ENCODE results near the gene HTR3B.

Gene HTR3B

DNA sequence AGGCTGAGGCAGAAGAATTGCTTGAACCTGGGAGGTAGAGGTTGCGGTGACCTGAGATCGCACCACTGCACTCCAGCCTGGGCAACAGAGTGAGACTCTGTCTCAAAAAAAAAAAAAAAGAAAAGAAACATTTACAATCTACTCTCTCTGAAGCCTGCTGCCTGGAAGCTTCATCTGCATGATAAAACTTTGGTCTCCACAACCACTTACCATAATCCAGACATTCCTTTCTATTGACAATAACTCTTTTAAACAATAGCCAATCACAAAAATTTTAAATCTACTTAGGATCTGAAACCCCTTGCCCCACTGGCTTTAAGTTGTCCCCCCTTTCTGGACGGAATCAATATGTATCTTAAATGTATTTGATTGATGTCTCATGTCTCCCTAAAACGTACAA lies 45.3 kb downstream of the HTR3B start:
- DNase-seq, result no peak

DNA sequence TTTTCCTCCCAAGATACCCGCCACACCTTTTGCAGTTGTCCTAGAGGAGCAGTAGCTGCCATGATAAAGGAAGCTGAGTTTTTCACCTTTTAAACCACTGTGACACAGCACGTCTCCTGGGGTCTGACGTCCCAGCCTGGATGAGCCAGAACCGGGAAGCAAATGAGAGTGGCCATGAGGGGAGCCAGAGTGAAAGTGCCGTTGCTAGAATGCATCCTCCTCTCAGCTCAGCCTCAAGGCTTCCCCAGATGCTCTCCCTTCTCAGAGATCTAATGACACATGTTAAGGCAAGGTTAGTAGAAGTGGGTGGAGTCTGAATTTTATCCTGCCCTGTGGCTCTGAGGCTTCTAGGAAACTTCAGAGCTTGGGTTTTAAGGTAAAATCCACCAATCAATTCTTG lies 46.9 kb downstream of the HTR3B start:
- no peak for DNase-seq

GRCh38 chr11:113952070-113952469 lies 47.5 kb downstream of the HTR3B start:
- DNase-seq, result no peak

GRCh38 chr11:113952588-113952987 lies 48.0 kb downstream of the HTR3B start:
- DNase-seq, result no peak

GRCh38 chr11:113954235-113954634 lies 49.6 kb downstream of the HTR3B start:
- DNase-seq, result no peak

DNA sequence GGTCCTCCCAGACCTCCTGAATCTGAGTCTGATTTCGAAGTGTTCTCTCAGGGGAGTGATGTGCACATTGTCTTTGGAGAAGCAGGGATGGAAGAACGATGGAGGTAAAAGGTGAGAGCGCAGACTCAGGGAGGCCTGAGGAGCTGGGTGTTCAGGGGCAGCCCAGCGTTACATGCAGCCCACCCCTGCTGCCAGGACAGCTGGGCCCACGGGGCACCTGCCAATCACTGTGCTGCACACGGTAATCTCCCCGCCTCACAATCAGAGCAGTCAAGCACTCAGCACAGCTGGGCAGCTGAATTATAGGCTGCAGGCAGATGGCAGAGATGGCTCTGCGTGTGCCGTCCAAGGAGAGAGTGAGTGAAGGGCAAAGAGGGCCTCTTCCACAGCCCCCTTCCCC lies 52.4 kb downstream of the HTR3B start:
- no peak for DNase-seq

GRCh38 chr11:113960702-113961330 lies 56.2 kb downstream of the HTR3B start:
- no peak for DNase-seq

- no peak for DNase-seq
Observed at GRCh38 chr11:113967361-113967760, 62.8 kb downstream of the HTR3B start.

GRCh38 chr11:113971506-113972195 lies 67.1 kb downstream of the HTR3B start:
- DNase-seq, result no peak

DNA sequence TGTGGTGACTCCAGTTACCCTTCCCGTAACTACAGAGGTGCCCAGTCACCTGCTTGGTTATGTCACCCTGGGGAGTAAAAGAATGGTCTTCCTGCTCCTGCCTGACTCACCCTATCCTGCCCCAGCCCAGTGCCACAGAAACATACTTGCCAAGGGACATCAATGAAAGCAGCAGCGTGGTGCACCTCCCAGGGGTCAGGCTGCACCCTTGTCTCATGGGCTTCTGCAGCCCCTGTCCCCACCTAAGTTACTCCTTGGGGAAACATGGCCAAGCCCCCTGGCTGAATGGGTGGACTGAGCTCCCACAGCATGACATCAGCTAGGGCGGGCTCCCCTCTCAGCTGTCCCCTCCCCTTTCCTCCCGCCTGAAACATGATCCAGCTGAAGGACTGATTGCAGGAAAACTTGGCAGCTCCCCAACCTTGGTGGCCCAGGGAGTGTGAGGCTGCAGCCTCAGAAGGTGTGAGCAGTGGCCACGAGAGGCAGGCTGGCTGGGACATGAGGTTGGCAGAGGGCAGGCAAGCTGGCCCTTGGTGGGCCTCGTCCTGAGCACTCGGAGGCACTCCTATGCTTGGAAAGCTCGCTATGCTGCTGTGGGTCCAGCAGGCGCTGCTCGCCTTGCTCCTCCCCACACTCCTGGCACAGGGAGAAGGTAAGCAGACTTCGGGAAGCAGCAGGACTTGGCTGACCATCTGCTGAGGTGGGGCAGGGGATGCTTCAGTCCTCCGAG lies 70.3 kb downstream of the HTR3B start, which contains the start of gene HTR3A:
HTR3A (plus strand) TSS at position 368 of the 730 bp plus-strand sequence; CDS start at position 586, 218 bp downstream.
- DNase-seq, result no peak

DNA sequence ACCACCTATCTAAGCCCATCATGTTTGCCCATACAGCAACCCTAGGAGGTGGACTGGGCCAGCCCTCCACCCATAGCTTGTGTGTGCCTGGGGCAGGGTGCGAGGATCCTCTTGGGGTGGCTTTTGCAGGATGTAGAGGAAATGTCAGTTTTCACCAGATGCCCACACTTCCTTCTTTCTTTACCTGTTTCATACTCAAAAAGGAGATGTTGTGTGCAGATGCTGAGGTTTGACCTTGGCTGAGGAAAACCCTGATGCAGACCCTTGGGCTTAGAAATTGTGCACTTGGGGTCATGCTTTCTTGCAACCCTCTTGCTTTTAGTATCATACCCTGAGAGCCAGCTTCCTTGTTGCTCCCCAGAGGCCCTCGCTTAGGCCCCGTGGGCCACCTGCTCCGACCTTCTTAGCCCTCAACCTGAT lies 72.5 kb downstream of the HTR3B start:
- no peak for DNase-seq

DNA sequence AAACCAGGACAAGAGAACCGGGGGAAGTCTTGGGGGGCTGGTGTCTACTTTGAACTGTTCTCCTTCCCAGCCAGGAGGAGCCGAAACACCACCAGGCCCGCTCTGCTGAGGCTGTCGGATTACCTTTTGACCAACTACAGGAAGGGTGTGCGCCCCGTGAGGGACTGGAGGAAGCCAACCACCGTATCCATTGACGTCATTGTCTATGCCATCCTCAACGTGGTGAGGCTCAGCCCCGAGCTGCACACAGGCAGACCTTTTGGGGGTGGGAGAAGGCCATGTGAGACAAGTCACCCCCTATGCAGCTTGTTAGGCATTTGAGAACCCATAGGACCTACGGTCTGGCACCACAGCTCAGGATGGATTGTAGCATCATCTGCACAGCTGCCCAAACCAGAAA lies 73.1 kb downstream of the HTR3B start:
- DNase-seq, result no peak

- DNase-seq, result no peak
Observed at GRCh38 chr11:113979431-113979830, 74.8 kb downstream of the HTR3B start.

- no peak for DNase-seq
Observed at GRCh38 chr11:113980785-113981184, 76.2 kb downstream of the HTR3B start.

DNA sequence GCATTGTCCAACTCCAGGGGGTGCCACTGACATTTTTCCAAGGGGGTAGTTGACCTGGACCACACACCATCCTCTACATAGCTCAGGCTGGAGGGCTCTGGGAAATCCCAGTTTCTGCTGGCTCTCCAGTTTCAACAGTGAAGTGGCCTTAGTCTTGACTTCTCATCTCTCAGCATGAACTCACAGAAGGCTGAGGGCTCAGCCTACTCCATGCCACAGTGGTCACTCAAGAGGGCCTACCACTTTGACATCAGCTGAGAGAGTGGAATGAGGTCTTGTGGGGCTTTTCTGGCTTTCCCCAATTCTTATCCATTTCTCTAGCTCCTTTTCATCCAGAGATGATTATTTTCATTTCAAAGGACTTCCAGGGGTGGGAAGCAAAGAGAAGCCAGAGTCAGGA lies 77.7 kb downstream of the HTR3B start:
- no peak for DNase-seq

DNA sequence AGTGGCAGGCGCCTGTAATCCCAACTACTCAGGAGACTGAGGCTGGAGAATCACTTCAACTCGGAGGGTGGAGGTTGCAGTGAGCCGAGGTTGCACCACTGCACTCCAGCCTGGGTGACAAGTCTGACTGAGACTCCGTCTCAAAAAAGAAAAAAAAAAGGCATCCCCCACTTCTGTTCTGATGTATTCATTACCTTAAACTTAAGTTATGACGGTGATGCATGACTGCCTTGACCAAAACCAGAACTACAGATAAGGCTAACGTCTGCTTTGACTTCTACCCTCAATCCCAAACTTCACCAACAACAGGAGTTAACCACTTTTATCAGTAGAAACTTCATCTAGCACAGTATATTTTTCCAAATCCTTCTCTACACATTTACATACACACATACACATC lies 80.2 kb downstream of the HTR3B start:
- no peak for DNase-seq

DNA sequence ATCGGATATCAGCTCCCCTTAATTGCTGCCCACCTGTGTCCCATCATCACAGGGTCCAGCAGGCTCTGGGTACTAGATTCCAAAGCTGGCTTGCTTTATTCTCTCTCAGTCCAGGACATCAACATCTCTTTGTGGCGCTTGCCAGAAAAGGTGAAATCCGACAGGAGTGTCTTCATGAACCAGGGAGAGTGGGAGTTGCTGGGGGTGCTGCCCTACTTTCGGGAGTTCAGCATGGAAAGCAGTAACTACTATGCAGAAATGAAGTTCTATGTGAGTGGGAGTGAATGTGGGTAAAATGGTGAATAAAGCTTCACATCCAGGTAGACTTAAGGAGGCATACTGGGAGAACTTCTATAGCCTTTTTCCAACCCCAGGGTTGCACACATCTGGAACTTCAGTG lies 81.3 kb downstream of the HTR3B start:
- DNase-seq, result no peak

- DNase-seq, result no peak
Observed at GRCh38 chr11:113986351-113987140, 82.0 kb downstream of the HTR3B start.

DNA sequence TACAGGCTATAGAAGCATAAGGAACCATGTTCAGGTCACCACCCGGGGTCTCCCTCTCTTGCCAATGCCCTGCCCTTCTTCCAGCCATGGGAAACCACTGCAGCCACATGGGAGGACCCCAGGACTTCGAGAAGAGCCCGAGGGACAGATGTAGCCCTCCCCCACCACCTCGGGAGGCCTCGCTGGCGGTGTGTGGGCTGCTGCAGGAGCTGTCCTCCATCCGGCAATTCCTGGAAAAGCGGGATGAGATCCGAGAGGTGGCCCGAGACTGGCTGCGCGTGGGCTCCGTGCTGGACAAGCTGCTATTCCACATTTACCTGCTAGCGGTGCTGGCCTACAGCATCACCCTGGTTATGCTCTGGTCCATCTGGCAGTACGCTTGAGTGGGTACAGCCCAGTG lies 84.8 kb downstream of the HTR3B start:
- no peak for DNase-seq

- no peak for DNase-seq
Observed at GRCh38 chr11:113989916-113990315, 85.3 kb downstream of the HTR3B start.

DNA sequence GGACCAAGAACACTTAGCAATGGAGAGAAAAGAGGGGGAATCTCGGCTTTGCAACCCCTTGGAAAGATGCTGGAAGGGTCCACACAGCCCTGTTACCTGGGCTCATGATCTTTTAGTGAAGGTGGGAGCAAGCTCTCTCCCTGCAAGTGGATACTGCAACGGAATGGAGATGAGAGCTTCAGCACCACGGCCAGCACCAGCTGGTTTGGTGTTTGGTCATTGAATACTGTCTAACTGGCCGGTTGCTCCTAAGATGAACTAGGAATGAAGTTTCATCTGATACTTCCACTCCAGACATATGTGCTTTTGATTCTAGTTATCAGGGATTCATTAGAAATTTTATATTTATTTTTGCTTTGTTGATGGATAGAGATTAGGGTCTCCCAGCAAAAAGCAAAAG lies 86.6 kb downstream of the HTR3B start:
- DNase-seq, result no peak

DNA sequence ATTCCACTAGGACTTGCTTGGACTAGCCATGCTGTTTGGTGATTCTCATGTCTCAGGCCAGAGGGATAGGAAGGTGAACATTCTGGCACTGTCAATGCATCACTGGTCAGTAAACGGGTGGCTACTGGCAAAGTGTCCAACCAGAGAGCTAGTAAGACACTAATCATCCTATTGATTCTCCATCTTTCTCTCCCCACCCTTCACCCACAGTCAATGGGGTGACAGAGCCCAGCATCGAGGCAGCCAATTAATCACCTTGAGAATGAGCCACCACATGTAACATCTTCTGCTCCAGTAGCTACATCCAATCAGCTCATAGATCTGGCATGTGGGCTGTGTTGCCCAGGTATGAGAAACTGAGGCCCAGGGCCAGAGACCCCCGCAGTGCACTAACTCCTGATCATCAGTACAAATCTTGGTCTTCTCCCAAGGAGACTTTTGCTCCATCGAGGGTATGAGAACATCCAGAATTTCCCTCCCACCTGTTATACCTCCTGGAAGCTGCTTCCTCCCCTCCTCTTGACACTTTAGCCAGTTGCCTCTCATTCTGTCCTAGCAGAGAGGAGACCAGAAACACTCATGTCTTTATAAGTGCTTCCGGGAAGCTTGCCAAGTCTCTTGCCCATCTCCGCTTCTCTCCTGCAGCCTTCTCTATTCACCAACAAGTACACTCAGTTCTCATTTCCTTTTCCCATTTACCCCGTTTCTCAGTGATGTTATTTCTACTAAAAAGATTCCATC lies 87.3 kb downstream of the HTR3B start:
- DNase-seq, result no peak
